WTC11 (cell line): ENCODE measurements around the gene WWOX. TPM values are rescaled to one million over a fixed set of nuclear protein-coding genes. Genes with fewer than 3 reads are reported as not detected.

Source experiments
- ATAC-seq: fragments of 200-7000 bp; cut with Tn5 transposase; 2 replicates; pipeline ENCODE4 v1.10.0; 2021; ENCODE audit warnings: mild to moderate bottlenecking, moderate library complexity
- CTCF ChIA-PET: fragments of 300-600 bp; sonication (Branson Sonifier 250); formaldehyde crosslinking; loops from one replicate; lab custom pipeline; 2021; ENCODE audit warnings: antibody characterized with exemption; lab: Charles Lee
- POLR2A ChIA-PET: fragments of 350-600 bp; sonication (Branson Sonifier 250); formaldehyde crosslinking; loops from one replicate; lab custom pipeline; 2021; ENCODE audit warnings: antibody characterized with exemption; lab: Charles Lee
- DNase-seq: peaks from one replicate; pipeline ENCODE4 v3.0.0; 2021; ENCODE audit warnings: low spot score
- H3K27ac Mint-ChIP-seq: 2 replicates; pipeline ENCODE4 v1.8.0; 2021; ENCODE audit warnings: mixed read lengths
- H3K27me3 Mint-ChIP-seq: 2 replicates; pipeline ENCODE4 v1.8.0; 2021; ENCODE audit warnings: low read depth, mild to moderate bottlenecking, moderate library complexity, mixed read lengths
- H3K36me3 Mint-ChIP-seq: 2 replicates; pipeline ENCODE4 v1.8.0; 2021; ENCODE audit warnings: mixed read lengths
- H3K4me1 Mint-ChIP-seq: 2 replicates; pipeline ENCODE4 v1.8.0; 2022; ENCODE audit warnings: mixed read lengths
- H3K4me3 Mint-ChIP-seq: 2 replicates; pipeline ENCODE4 v1.8.0; 2021; ENCODE audit warnings: mild to moderate bottlenecking, moderate library complexity, mixed read lengths
- H3K9me3 Mint-ChIP-seq: 2 replicates; pipeline ENCODE4 v1.8.0; 2021; ENCODE audit warnings: mixed read lengths
- CDX4 ChIP-seq: fragments of 250-450 bp; sonication (Bioruptor Pico); IDR thresholded peaks from 2 replicates; pipeline ENCODE4 v1.9.0; 2021; ENCODE audit warnings: moderate library complexity, mild to moderate bottlenecking, inconsistent platforms, borderline replicate concordance
- EMX1 ChIP-seq: fragments of 250-450 bp; sonication (Bioruptor Pico); IDR thresholded peaks from 2 replicates; pipeline ENCODE4 v1.8.0; 2021; ENCODE audit warnings: mild to moderate bottlenecking
- ETV6 ChIP-seq: sonication (generic); formaldehyde crosslinking; IDR thresholded peaks from 2 replicates; pipeline ENCODE4 v1.8.1; 2022; ENCODE audit warnings: mild to moderate bottlenecking, missing genetic modification reagents
- FOXP4 ChIP-seq: sonication (generic); formaldehyde crosslinking; IDR thresholded peaks from 2 replicates; pipeline ENCODE4 v1.8.0; 2022; ENCODE audit warnings: mild to moderate bottlenecking, missing genetic modification reagents
- HMGXB4 ChIP-seq: sonication (generic); formaldehyde crosslinking; IDR thresholded peaks from 2 replicates; pipeline ENCODE4 v1.8.1; 2023; ENCODE audit warnings: mild to moderate bottlenecking, moderate library complexity, missing genetic modification reagents
- IRF1 ChIP-seq: sonication (generic); formaldehyde crosslinking; IDR thresholded peaks from 2 replicates; pipeline ENCODE4 v1.8.0; 2023; ENCODE audit warnings: missing genetic modification reagents
- NFYB ChIP-seq: sonication (generic); formaldehyde crosslinking; conservative IDR thresholded peaks from 2 replicates; pipeline ENCODE4 v1.8.0; 2022; ENCODE audit warnings: low read depth, missing genetic modification reagents
- NR1H2 ChIP-seq: sonication (generic); formaldehyde crosslinking; IDR thresholded peaks from 2 replicates; pipeline ENCODE4 v1.9.0; 2021; ENCODE audit warnings: mild to moderate bottlenecking, moderate library complexity, missing genetic modification reagents
- OVOL2 ChIP-seq: fragments of 250-450 bp; sonication (Bioruptor Pico); IDR thresholded peaks from 2 replicates; pipeline ENCODE4 v1.9.0; 2021; ENCODE audit warnings: mild to moderate bottlenecking, borderline replicate concordance
- SMAD4 ChIP-seq: sonication (generic); formaldehyde crosslinking; IDR thresholded peaks from 2 replicates; pipeline ENCODE4 v1.8.0; 2022; ENCODE audit warnings: mild to moderate bottlenecking, missing genetic modification reagents
- TCF7 ChIP-seq: sonication (generic); formaldehyde crosslinking; IDR thresholded peaks from 2 replicates; pipeline ENCODE4 v1.8.0; 2022; ENCODE audit warnings: mild to moderate bottlenecking, low read depth, missing genetic modification reagents, moderate library complexity
- TEAD1 ChIP-seq: sonication (generic); formaldehyde crosslinking; IDR thresholded peaks from 2 replicates; pipeline ENCODE4 v1.8.0; 2022; ENCODE audit warnings: mild to moderate bottlenecking, missing genetic modification reagents
- TP53 ChIP-seq: sonication (generic); formaldehyde crosslinking; IDR thresholded peaks from 2 replicates; pipeline ENCODE4 v1.8.1; 2023; ENCODE audit warnings: mild to moderate bottlenecking, missing genetic modification reagents
- ZNF317 ChIP-seq: sonication (generic); formaldehyde crosslinking; IDR thresholded peaks from 2 replicates; pipeline ENCODE4 v1.8.1; 2023; ENCODE audit warnings: low read depth, mild to moderate bottlenecking, moderate library complexity, missing genetic modification reagents, borderline replicate concordance
- ZNF423 ChIP-seq: fragments of 250-450 bp; sonication (Bioruptor Pico); IDR thresholded peaks from 2 replicates; pipeline ENCODE4 v2.1.2; 2022; ENCODE audit warnings: mild to moderate bottlenecking, moderate library complexity
- ZNF425 ChIP-seq: fragments of 250-450 bp; sonication (Bioruptor Pico); conservative IDR thresholded peaks from 2 replicates; pipeline ENCODE4 v1.9.0; 2021; ENCODE audit warnings: mild to moderate bottlenecking
- total RNA-seq: library from RNA; stranded (reverse); gene quantifications from 3 replicates; pipeline ENCODE4 v1.2.3, GENCODE V29; 2021

Gene WWOX
- total RNA-seq, 1 experiment from 2014 or later, result 15.7 TPM

- TF ChIP-seq HMGXB4 (CRISPR knock-in tag) (no peak), ZNF423 (CRISPR knock-in tag) (no peak), OVOL2 (CRISPR knock-in tag) (no peak)
Observed at GRCh38 chr16:78780808-78781207, 681.4 kb downstream of the WWOX start (continued).

GRCh38 chr16:78782572-78782971 lies 683.1 kb downstream of the WWOX start:
- CTCF ChIA-PET, result interaction anchor here (3.6 kb wide), 1 partner anchor 12 kb away, joined by 21 read pairs; no protein-coding TSS in a partner anchor
- no peaks in the 10 kb centered on the region for H3K36me3 Mint-ChIP-seq
- no peak for TF ChIP-seq ZNF425 (CRISPR knock-in tag)
- TF ChIP-seq HMGXB4 (CRISPR knock-in tag), result no peak
- TF ChIP-seq ZNF317 (CRISPR knock-in tag), result no peak
- no peak for TF ChIP-seq TEAD1
- no peak for TF ChIP-seq SMAD4 (CRISPR knock-in tag)
- TF ChIP-seq CDX4 (CRISPR knock-in tag), result no peak
- TF ChIP-seq EMX1 (CRISPR knock-in tag), result no peak
- no peak for TF ChIP-seq ETV6 (CRISPR knock-in tag)
- TF ChIP-seq TCF7 (CRISPR knock-in tag), result no peak
- TF ChIP-seq FOXP4 (CRISPR knock-in tag), result no peak
- no peak for TF ChIP-seq NFYB
- TF ChIP-seq TP53 (CRISPR knock-in tag), result no peak
- no peak for TF ChIP-seq IRF1 (CRISPR knock-in tag)
- TF ChIP-seq NR1H2 (CRISPR knock-in tag), result no peak

More at GRCh38 chr16:78782572-78782971, 683.1 kb downstream of the WWOX start:
- POLR2A ChIA-PET, result no interaction called here
- ATAC-seq, result no peak
- Mint-ChIP-seq H3K9me3 (no peaks in the 10 kb centered on the region), H3K27me3 (no peaks in the 10 kb centered on the region), H3K4me1 (peaks cover 8% of the 10 kb centered on the region), H3K27ac (no peak overlapping the region), H3K4me3 (no peak overlapping the region)
- DNase-seq, result no peak
